ENCODE measurements around the gene PRRT2.

The PRRT2 gene

GRCh38 chr16:29862884-29863668 lies 51.1 kb downstream of the PRRT2 start, which contains the start of gene CDIPT:
Gene CDIPT (minus strand): TSS chr16:29863226. CDS start chr16:29862857, 369 bp downstream.
- peak; percentile 86 for DNase-seq (ENCODE audit: low spot score)

- no peak for DNase-seq (ENCODE audit: low spot score)
Observed at GRCh38 chr16:29863669-29863984, 51.6 kb downstream of the PRRT2 start.

GRCh38 chr16:29864205-29864604 lies 52.2 kb downstream of the PRRT2 start:
- DNase-seq (ENCODE audit: low spot score), result no peak
